ENCODE results near the gene PNPLA5. TPM values are rescaled to one million over a fixed set of nuclear protein-coding genes. Genes with fewer than 3 reads are reported as not detected.

Gene PNPLA5
- total and polyA plus RNA-seq, 8 donors, result 0.06 to 0.13 (median 0.08) TPM; not detected in 4

GRCh38 chr22:43843783-43844530 is 47.9 kb downstream of the PNPLA5 start:
- DNase-seq, result no peak
- no peak for ATAC-seq
- intact Hi-C loops (cut with DNase I), result no loop called here
- Histone ChIP-seq H3K36me3 (no peaks in the 10 kb centered on the region), H3K27me3 (peaks cover 0 to 36% of the 10 kb centered on the region in 2 donors), H3K27ac (no peak overlapping the region), H3K4me3 (no peak overlapping the region), H3K4me1 (no peaks in the 10 kb centered on the region), H3K9me3 (no peaks in the 10 kb centered on the region)
- TF ChIP-seq CTCF (IDR thresholded peaks at IDR 0.05), result no peak

- Histone ChIP-seq H3K9me3 (no peaks in the 10 kb centered on the region), H3K27ac (no peak overlapping the region), H3K36me3 (no peaks in the 10 kb centered on the region), H3K4me1 (no peaks in the 10 kb centered on the region), H3K4me3 (no peak overlapping the region), H3K27me3 (peaks cover 0 to 19% of the 10 kb centered on the region in 2 donors)
- TF ChIP-seq CTCF (IDR thresholded peaks at IDR 0.05), result no peak
- intact Hi-C loops (cut with DNase I), result no loop called here
- DNase-seq, result peak in 1 of 4 donors; percentile 74
- ATAC-seq, result no peak
Measured at GRCh38 chr22:43841742-43842141, 50.1 kb downstream of the PNPLA5 start.

- H3K36me3 ChIP-seq, result no peaks in the 10 kb centered on the region
- H3K9me3 ChIP-seq, result no peaks in the 10 kb centered on the region
- peaks cover 0 to 13% of the 10 kb centered on the region in 2 donors for H3K27me3 ChIP-seq
- no peak for TF ChIP-seq CTCF (IDR thresholded peaks at IDR 0.05)
- DNase-seq, result no peak
- no peak overlapping the region for H3K4me3 ChIP-seq
- no peak overlapping the region for H3K27ac ChIP-seq
- intact Hi-C loops (cut with DNase I), result no loop called here
- no peaks in the 10 kb centered on the region for H3K4me1 ChIP-seq
- no peak for ATAC-seq
Measured at GRCh38 chr22:43840851-43841250, 51.0 kb downstream of the PNPLA5 start.

GRCh38 chr22:43840431-43840830 is 51.4 kb downstream of the PNPLA5 start:
- H3K4me1 ChIP-seq, result no peaks in the 10 kb centered on the region
- peaks cover 0 to 14% of the 10 kb centered on the region in 2 donors for H3K27me3 ChIP-seq
- DNase-seq (no peak), ATAC-seq (no peak)
- no peak overlapping the region for H3K27ac ChIP-seq
- TF ChIP-seq CTCF (IDR thresholded peaks at IDR 0.05), result no peak
- intact Hi-C loops (cut with DNase I), result no loop called here
- H3K4me3 ChIP-seq, result no peak overlapping the region
- H3K9me3 ChIP-seq, result no peaks in the 10 kb centered on the region
- H3K36me3 ChIP-seq, result no peaks in the 10 kb centered on the region

GRCh38 chr22:43839781-43840180 is 52.0 kb downstream of the PNPLA5 start:
- Histone ChIP-seq H3K36me3 (no peaks in the 10 kb centered on the region), H3K9me3 (no peaks in the 10 kb centered on the region), H3K27me3 (peaks cover 0 to 14% of the 10 kb centered on the region in 2 donors), H3K4me1 (no peaks in the 10 kb centered on the region), H3K27ac (no peak overlapping the region), H3K4me3 (no peak overlapping the region)
- DNase-seq (no peak), ATAC-seq (no peak)
- TF ChIP-seq CTCF (IDR thresholded peaks at IDR 0.05), result no peak
- intact Hi-C loops (cut with DNase I), result no loop called here

All from left lung (tissue), 10 donors.